B cell (primary cell): ENCODE data around the gene IL1A. TPM values are rescaled to one million over a fixed set of nuclear protein-coding genes. Genes with fewer than 3 reads are reported as not detected.

Experiments used
- ATAC-seq: fragments of 200-7000 bp; cut with Tn5 transposase; one replicate; pipeline ENCODE4 v1.10.0; 2021; ENCODE audit warnings: low read depth, mild to moderate bottlenecking, moderate number of reproducible peaks, moderate library complexity
- CTCF ChIA-PET: fragments of 350-600 bp; sonication (Branson Sonifier 250); formaldehyde crosslinking; loops from one replicate; lab custom pipeline; 2021; ENCODE audit warnings: antibody characterized with exemption, inconsistent platforms; lab: Charles Lee
- POLR2A ChIA-PET: fragments of 350-600 bp; sonication (Branson Sonifier 250); formaldehyde crosslinking; loops from one replicate; lab custom pipeline; 2021; ENCODE audit warnings: antibody characterized with exemption; lab: Charles Lee
- DNase-seq: peaks from one replicate; pipeline ENCODE4 v3.0.0; 2013
- H2AFZ ChIP-seq: 2 replicates; pipeline ENCODE4 v1.6.1; 2012; ENCODE audit warnings: mild to moderate bottlenecking, low read depth, low read length; ENCODE audit not compliant: insufficient read depth, poor library complexity, severe bottlenecking
- H3K27ac ChIP-seq, 2 donors: 1 replicate in 1 of 2; 2 replicates in 1 of 2; pipeline ENCODE4 v1.5.1; 2012 to 2013; ENCODE audit warnings: low read length in 2 of 2, mild to moderate bottlenecking in 2 of 2, moderate library complexity in 1 of 2
- H3K27me3 ChIP-seq, 4 experiments: fragments of 200-600 bp in 1 of 4; sonication (generic) in 1 of 4; replicated peaks in 1 of 4; 1 replicate in 2 of 4; 2 replicates in 2 of 4; pipeline versions ENCODE4 v1.6.1 to v1.7.0; 2013 to 2016; ENCODE audit warnings: low read length in 3 of 4, mild to moderate bottlenecking in 2 of 4, mixed read lengths in 1 of 4, moderate library complexity in 1 of 4; ENCODE audit not compliant: insufficient read depth in 4 of 4, control insufficient read depth in 3 of 4; ENCODE audit errors: control extremely low read depth in 1 of 4
- H3K36me3 ChIP-seq, 2 experiments: replicated peaks in 1 of 2; 1 replicate in 1 of 2; 2 replicates in 1 of 2; pipeline versions ENCODE4 v1.6.1 to v1.7.1; 2013; ENCODE audit warnings: low read length in 1 of 2; ENCODE audit not compliant: insufficient read depth in 2 of 2, control insufficient read depth in 1 of 2; ENCODE audit errors: control extremely low read depth in 1 of 2, extremely low read depth in 1 of 2
- H3K4me1 ChIP-seq, 2 donors: fragments of 200-600 bp in 1 of 2; sonication (generic) in 1 of 2; 1 replicate in 1 of 2; 2 replicates in 1 of 2; pipeline versions ENCODE4 v1.5.1 to v1.6.1; 2013 to 2017; ENCODE audit warnings: low read length in 2 of 2; ENCODE audit not compliant: control insufficient read depth in 2 of 2, insufficient read depth in 2 of 2
- H3K4me2 ChIP-seq: replicated peaks from 2 replicates; pipeline ENCODE3; 2012; ENCODE audit warnings: mild to moderate bottlenecking, low read depth, low read length; ENCODE audit not compliant: poor library complexity, severe bottlenecking
- H3K4me3 ChIP-seq, 5 experiments: fragments of 200-600 bp in 1 of 5; sonication (generic) in 1 of 5; 1 replicate in 3 of 5; 2 replicates in 2 of 5; pipeline versions ENCODE4 v1.5.1 to v1.7.0; 2011 to 2016; ENCODE audit warnings: low read length in 4 of 5, mild to moderate bottlenecking in 4 of 5, low read depth in 2 of 5, control low read depth in 1 of 5, moderate library complexity in 1 of 5; ENCODE audit not compliant: insufficient read depth in 1 of 5; ENCODE audit errors: control extremely low read depth in 1 of 5, extremely low read depth in 1 of 5
- H3K79me2 ChIP-seq: fragments of 200-600 bp; sonication (generic); one replicate; pipeline ENCODE4 v1.6.0; 2016; ENCODE audit warnings: low read length; ENCODE audit not compliant: control insufficient read depth, insufficient read depth
- H3K9ac ChIP-seq: fragments of 200-600 bp; sonication (generic); 2 replicates; pipeline ENCODE4 v1.6.1; 2017; ENCODE audit warnings: mild to moderate bottlenecking, low read length, moderate library complexity
- H3K9me3 ChIP-seq, 3 donors: one replicate each; pipeline versions ENCODE4 v1.6.1 to v1.7.1; 2013; ENCODE audit warnings: low read length in 2 of 3; ENCODE audit not compliant: control insufficient read depth in 2 of 3, insufficient read depth in 1 of 3; ENCODE audit errors: control extremely low read depth in 1 of 3
- H4K20me1 ChIP-seq: 2 replicates; pipeline ENCODE4 v1.6.0; 2012; ENCODE audit warnings: mild to moderate bottlenecking, low read length; ENCODE audit not compliant: insufficient read depth, control insufficient read depth, poor library complexity, severe bottlenecking
- H3K27ac Mint-ChIP-seq: one replicate; pipeline ENCODE4 v1.8.0; 2021; ENCODE audit warnings: mixed read lengths
- H3K27me3 Mint-ChIP-seq: one replicate; pipeline ENCODE4 v1.8.0; 2021; ENCODE audit warnings: mixed read lengths
- H3K4me1 Mint-ChIP-seq: one replicate; pipeline ENCODE4 v1.8.0; 2021; ENCODE audit warnings: mixed read lengths
- H3K4me3 Mint-ChIP-seq: one replicate; pipeline ENCODE4 v1.8.0; 2021; ENCODE audit warnings: mixed read lengths
- H3K9me3 Mint-ChIP-seq: one replicate; pipeline ENCODE4 v1.8.0; 2022; ENCODE audit warnings: mixed read lengths; ENCODE audit not compliant: insufficient read depth
- CTCF ChIP-seq: fragments of 200-600 bp; IDR thresholded peaks from one replicate; pipeline ENCODE4 v1.8.0; 2022; ENCODE audit warnings: antibody characterized with exemption, mild to moderate bottlenecking
- EZH2 ChIP-seq: IDR thresholded peaks from 2 replicates; pipeline ENCODE4 v1.6.1; 2012; ENCODE audit warnings: borderline replicate concordance, low read depth, mild to moderate bottlenecking, moderate library complexity, low read length; ENCODE audit not compliant: insufficient read depth, poor library complexity, severe bottlenecking
- intact Hi-C: fragments of 100-400 bp; cut with micrococcal nuclease; formaldehyde crosslinking; loops from one replicate; pipeline ENCODE4 v1.10.0; 2022
- polyA plus RNA-seq: library from polyadenylated mRNA; depleted of rRNA; stranded (reverse); fragments of >200 nt; gene quantifications from 2 replicates; pipeline ENCODE4 v1.2.3, GENCODE V29; 2012
- total RNA-seq, 2 donors: library from RNA; stranded (reverse); fragments of 120-200 nt in 1 of 2; gene quantifications; 1 replicate in 1 of 2; 2 replicates in 1 of 2; pipeline versions ENCODE4 v1.2.3 to v1.2.4, GENCODE V29; 2013 to 2022

Gene IL1A
- total and polyA plus RNA-seq, 2 donors (not counting 1 experiment from before 2014, with no cell fraction given), result 0.15 TPM; not detected in 1

GRCh38 chr2:112751451-112752197 lies 32.7 kb downstream of the IL1A start:
- Histone ChIP-seq H3K4me1 (peaks cover 0 to 12% of the 10 kb centered on the region in 2 donors), H3K27me3 (no peaks in the 10 kb centered on the region), H3K27ac (no peak overlapping the region), H4K20me1 (no peaks in the 10 kb centered on the region), H2AFZ (peak overlapping the region; percentile 13), H3K9me3 (no peaks in the 10 kb centered on the region), H3K9ac (no peak overlapping the region), H3K4me2 (no peak overlapping the region), H3K36me3 (no peaks in the 10 kb centered on the region), H3K79me2 (no peaks in the 10 kb centered on the region), H3K4me3 (no peak overlapping the region)
- H3K9me3 Mint-ChIP-seq, result no peaks in the 10 kb centered on the region
- ATAC-seq (no peak), DNase-seq (no peak)
- TF ChIP-seq CTCF, result no peak
- no peak for TF ChIP-seq EZH2
- POLR2A ChIA-PET, result no interaction called here
- CTCF ChIA-PET, result interaction anchor here (0.8 to 14.9 kb wide), 8 partner anchors 9 to 207 kb away, joined by 3 to 299 read pairs (median 4); partner anchors contain the start of gene SLC20A1
- no peaks in the 10 kb centered on the region for H3K27me3 Mint-ChIP-seq
- intact Hi-C loops, result no loop called here
- H3K4me3 Mint-ChIP-seq, result no peak overlapping the region
- H3K27ac Mint-ChIP-seq, result no peak overlapping the region
- peaks cover 16% of the 10 kb centered on the region for H3K4me1 Mint-ChIP-seq

- POLR2A ChIA-PET, result no interaction called here
- peak overlapping the region; percentile 57 for H2AFZ ChIP-seq
- no peak overlapping the region for H3K4me2 ChIP-seq
- H3K27me3 ChIP-seq, result no peaks in the 10 kb centered on the region
- no peak overlapping the region for H3K4me3 ChIP-seq
- no peaks in the 10 kb centered on the region for H3K79me2 ChIP-seq
- Mint-ChIP-seq H3K27ac (no peak overlapping the region), H3K9me3 (no peaks in the 10 kb centered on the region), H3K4me3 (no peak overlapping the region), H3K27me3 (no peaks in the 10 kb centered on the region), H3K4me1 (peaks cover 16% of the 10 kb centered on the region)
- H3K27ac ChIP-seq, result no peak overlapping the region
- ATAC-seq (no peak), DNase-seq (no peak)
- no peak overlapping the region for H3K9ac ChIP-seq
- peaks cover 0 to 12% of the 10 kb centered on the region in 2 donors for H3K4me1 ChIP-seq
- CTCF ChIA-PET, result interaction anchor here (0.6 to 14.9 kb wide), 19 partner anchors 10 to 272 kb away, joined by 3 to 299 read pairs (median 5); partner anchors contain the start of gene IL1B
- no peaks in the 10 kb centered on the region for H3K36me3 ChIP-seq
- TF ChIP-seq EZH2 (no peak), CTCF (no peak)
- H4K20me1 ChIP-seq, result no peaks in the 10 kb centered on the region
- H3K9me3 ChIP-seq, result no peaks in the 10 kb centered on the region
- intact Hi-C loops, result no loop called here
Observed at GRCh38 chr2:112750560-112750843, 33.8 kb downstream of the IL1A start.
